DND-41 (cell line): Measurements from ENCODE around the gene WFIKKN1.

Experiments used
- ATAC-seq: fragments of 200-7000 bp; cut with Tn5 transposase; 3 replicates; pipeline ENCODE4 v1.9.1; 2021; ENCODE audit warnings: low read depth; ENCODE audit not compliant: insufficient read depth
- DNase-seq: peaks from one replicate; pipeline ENCODE4 v3.0.0-alpha.2; 2020
- H2AFZ ChIP-seq: 2 replicates; pipeline ENCODE4 v1.6.0; 2012; ENCODE audit warnings: low read depth, low read length
- H3K27ac ChIP-seq: 2 replicates; pipeline ENCODE4 v1.5.1; 2012; ENCODE audit warnings: low read length, inconsistent platforms
- H3K27me3 ChIP-seq: fragments of 200-600 bp; sonication (generic); 2 replicates; pipeline ENCODE4 v1.6.0; 2012; ENCODE audit warnings: low read length, mild to moderate bottlenecking, inconsistent platforms; ENCODE audit not compliant: insufficient read depth, poor library complexity
- H3K36me3 ChIP-seq: 2 replicates; pipeline ENCODE4 v1.5.1; 2012; ENCODE audit warnings: low read length, inconsistent platforms; ENCODE audit not compliant: insufficient read depth
- H3K4me1 ChIP-seq: 2 replicates; pipeline ENCODE4 v1.5.1; 2012; ENCODE audit warnings: mild to moderate bottlenecking, low read length; ENCODE audit not compliant: insufficient read depth
- H3K4me2 ChIP-seq: 2 replicates; pipeline ENCODE4 v1.6.0; 2012; ENCODE audit warnings: mild to moderate bottlenecking, moderate library complexity, low read length, inconsistent platforms; ENCODE audit not compliant: insufficient read depth
- H3K4me3 ChIP-seq, 2 experiments: fragments of 200-600 bp in 1 of 2; shearing (Covaris generic) in 1 of 2; 2 replicates each; pipeline ENCODE4 v1.5.1; 2012 to 2016; ENCODE audit warnings: inconsistent platforms in 2 of 2, low read length in 2 of 2, mild to moderate bottlenecking in 2 of 2, low read depth in 1 of 2, moderate library complexity in 1 of 2
- H3K79me2 ChIP-seq: 2 replicates; pipeline ENCODE4 v1.6.0; 2012; ENCODE audit warnings: low read length, inconsistent platforms; ENCODE audit not compliant: insufficient read depth
- H3K9ac ChIP-seq: 2 replicates; pipeline ENCODE4 v1.6.0; 2012; ENCODE audit warnings: low read depth, mild to moderate bottlenecking, inconsistent platforms, low read length, moderate library complexity
- H3K9me3 ChIP-seq: 2 replicates; pipeline ENCODE4 v1.5.1; 2012; ENCODE audit warnings: low read length, moderate library complexity, mild to moderate bottlenecking, inconsistent platforms; ENCODE audit not compliant: insufficient read depth, severe bottlenecking
- H4K20me1 ChIP-seq: 2 replicates; pipeline ENCODE4 v1.6.0; 2012; ENCODE audit warnings: low read length; ENCODE audit not compliant: insufficient read depth
- CTCF ChIP-seq: IDR thresholded peaks from 2 replicates; pipeline ENCODE4 v1.5.1; 2012; ENCODE audit warnings: borderline replicate concordance, low read length, moderate library complexity, mild to moderate bottlenecking; ENCODE audit not compliant: poor library complexity, severe bottlenecking; ENCODE audit errors: extremely low read depth
- EZH2 ChIP-seq: IDR thresholded peaks from 3 replicates; pipeline ENCODE4 v1.6.1; 2012; ENCODE audit warnings: borderline replicate concordance, low read depth, mild to moderate bottlenecking, moderate library complexity, low read length, inconsistent platforms; ENCODE audit not compliant: severe bottlenecking

WFIKKN1 gene

GRCh38 chr16:592518-593306, 38.1 kb upstream of the WFIKKN1 start:
- H3K4me2 ChIP-seq, result peak overlapping the region; percentile 100; the same call in 1 of the 2 replicates
- peaks cover 26% of the 10 kb centered on the region for H3K4me1 ChIP-seq
- ATAC-seq (no peak), DNase-seq (no peak)
- no peak for TF ChIP-seq EZH2
- no peak for TF ChIP-seq CTCF
- no peaks in the 10 kb centered on the region for H3K27me3 ChIP-seq
- peaks cover 20% of the 10 kb centered on the region for H3K36me3 ChIP-seq
- H3K79me2 ChIP-seq, result peaks cover 79% of the 10 kb centered on the region
- H3K4me3 ChIP-seq, result no peak overlapping the region
- peaks cover 62% of the 10 kb centered on the region for H4K20me1 ChIP-seq
- H3K9me3 ChIP-seq, result no peaks in the 10 kb centered on the region
- H2AFZ ChIP-seq, result no peak overlapping the region
- no peak overlapping the region; the same call in 1 of the 2 replicates for H3K27ac ChIP-seq
- peak overlapping the region; percentile 6; the same call in 1 of the 2 replicates for H3K9ac ChIP-seq

- Histone ChIP-seq H3K79me2 (peaks cover 73% of the 10 kb centered on the region), H4K20me1 (peaks cover 55% of the 10 kb centered on the region), H3K36me3 (peaks cover 20% of the 10 kb centered on the region), H2AFZ (no peak overlapping the region), H3K4me1 (peaks cover 19% of the 10 kb centered on the region), H3K27ac (no peak overlapping the region), H3K9me3 (no peaks in the 10 kb centered on the region), H3K27me3 (no peaks in the 10 kb centered on the region), H3K4me2 (no peak overlapping the region), H3K9ac (no peak overlapping the region), H3K4me3 (no peak overlapping the region)
- TF ChIP-seq EZH2, result no peak
- no peak for TF ChIP-seq CTCF
- DNase-seq (no peak), ATAC-seq (no peak)
These were observed 37.4 kb upstream of the WFIKKN1 start for GRCh38 chr16:593406-593805.

- peaks cover 51% of the 10 kb centered on the region for H4K20me1 ChIP-seq
- ATAC-seq (no peak), DNase-seq (no peak)
- H3K27me3 ChIP-seq, result no peaks in the 10 kb centered on the region
- H3K4me1 ChIP-seq, result peaks cover 18% of the 10 kb centered on the region
- H3K4me2 ChIP-seq, result no peak overlapping the region
- H3K79me2 ChIP-seq, result peaks cover 73% of the 10 kb centered on the region
- H2AFZ ChIP-seq, result no peak overlapping the region
- H3K27ac ChIP-seq, result no peak overlapping the region
- no peak overlapping the region for H3K4me3 ChIP-seq
- no peak overlapping the region for H3K9ac ChIP-seq
- peaks cover 21% of the 10 kb centered on the region for H3K36me3 ChIP-seq
- H3K9me3 ChIP-seq, result no peaks in the 10 kb centered on the region
- no peak for TF ChIP-seq CTCF
- TF ChIP-seq EZH2, result no peak
These were observed 37.0 kb upstream of the WFIKKN1 start for GRCh38 chr16:593807-594206.
